ENCODE results near the gene DICER1.

DNA sequence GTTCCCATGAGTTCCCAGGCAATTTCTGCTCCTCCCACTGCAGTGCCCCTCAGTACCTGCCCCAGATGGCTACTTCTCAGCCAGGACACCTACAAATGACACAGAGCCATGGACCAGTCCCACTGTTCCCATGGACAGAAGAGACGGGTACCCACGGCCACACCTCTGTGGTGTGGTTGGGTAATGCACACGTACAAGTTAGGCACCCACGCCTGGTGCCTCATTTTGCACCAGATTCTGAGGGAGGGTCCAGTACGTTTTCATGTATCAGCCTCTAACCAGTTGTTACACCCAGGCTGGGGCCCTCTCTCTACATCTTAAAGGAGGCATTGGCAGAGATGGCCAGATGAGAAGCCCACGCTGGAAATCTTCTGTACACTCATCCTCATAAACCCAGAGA is 114.0 kb downstream of the DICER1 start:
- TF ChIP-seq, protein P1, sequence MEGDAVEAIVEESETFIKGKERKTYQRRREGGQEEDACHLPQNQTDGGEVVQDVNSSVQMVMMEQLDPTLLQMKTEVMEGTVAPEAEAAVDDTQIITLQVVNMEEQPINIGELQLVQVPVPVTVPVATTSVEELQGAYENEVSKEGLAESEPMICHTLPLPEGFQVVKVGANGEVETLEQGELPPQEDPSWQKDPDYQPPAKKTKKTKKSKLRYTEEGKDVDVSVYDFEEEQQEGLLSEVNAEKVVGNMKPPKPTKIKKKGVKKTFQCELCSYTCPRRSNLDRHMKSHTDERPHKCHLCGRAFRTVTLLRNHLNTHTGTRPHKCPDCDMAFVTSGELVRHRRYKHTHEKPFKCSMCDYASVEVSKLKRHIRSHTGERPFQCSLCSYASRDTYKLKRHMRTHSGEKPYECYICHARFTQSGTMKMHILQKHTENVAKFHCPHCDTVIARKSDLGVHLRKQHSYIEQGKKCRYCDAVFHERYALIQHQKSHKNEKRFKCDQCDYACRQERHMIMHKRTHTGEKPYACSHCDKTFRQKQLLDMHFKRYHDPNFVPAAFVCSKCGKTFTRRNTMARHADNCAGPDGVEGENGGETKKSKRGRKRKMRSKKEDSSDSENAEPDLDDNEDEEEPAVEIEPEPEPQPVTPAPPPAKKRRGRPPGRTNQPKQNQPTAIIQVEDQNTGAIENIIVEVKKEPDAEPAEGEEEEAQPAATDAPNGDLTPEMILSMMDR (IDR thresholded peaks at IDR 0.05; ENCODE audit: low read length) = no peak
- TF ChIP-seq EZH2 (optimal IDR thresholded peaks at IDR 0.05; ENCODE audit: low read depth, low read length) = no peak

Data from MM.1S (cell line).